GM03348 (cell line): Measurements from ENCODE around the gene HOMER2.
"Not testable (repeated sequence)": the region's sequence is repeated elsewhere in the genome, so short reads cannot be mapped to it uniquely, and the experiment has no call there.

Experiments used
- DNase-seq: peaks from one replicate; pipeline ENCODE4 v3.0.0; 2012; ENCODE audit warnings: low spot score

The HOMER2 gene

GRCh38 chr15:82952158-82953081 lies at the start of gene HOMER2:
Gene HOMER2 (minus strand): TSS chr15:82952720. CDS start chr15:82952535, 185 bp downstream.
- DNase-seq = peak; percentile 82

- not testable (repeated sequence) for DNase-seq
Measured at GRCh38 chr15:83000672-83001031, 48.1 kb upstream of the HOMER2 start.

- peak; percentile 68 for DNase-seq
Measured at GRCh38 chr15:82999905-83000671, 47.6 kb upstream of the HOMER2 start.

GRCh38 chr15:82999426-82999825 lies 46.9 kb upstream of the HOMER2 start:
- DNase-seq = no peak

- no peak for DNase-seq
Measured at GRCh38 chr15:82995938-82996337, 43.4 kb upstream of the HOMER2 start.

- DNase-seq = no peak
Measured at GRCh38 chr15:82995076-82995475, 42.6 kb upstream of the HOMER2 start.

- DNase-seq = no peak
Measured at GRCh38 chr15:82993144-82993543, 40.6 kb upstream of the HOMER2 start.

GRCh38 chr15:82992436-82992998 lies 40.0 kb upstream of the HOMER2 start:
- no peak for DNase-seq

- DNase-seq = no peak
Measured at GRCh38 chr15:82986442-82986780, 33.9 kb upstream of the HOMER2 start.

- DNase-seq = peak; percentile 93
Measured at GRCh38 chr15:82985688-82986441, 33.3 kb upstream of the HOMER2 start, which contains the start of gene RAMAC. Gene RAMAC (plus strand): TSS chr15:82986210. CDS start chr15:82989019, 2,809 bp downstream.

GRCh38 chr15:82980981-82981380 lies 28.5 kb upstream of the HOMER2 start:
- no peak for DNase-seq

GRCh38 chr15:82979726-82980125 lies 27.2 kb upstream of the HOMER2 start:
- DNase-seq = no peak

GRCh38 chr15:82978438-82978837 lies 25.9 kb upstream of the HOMER2 start:
- DNase-seq = no peak

- DNase-seq = no peak
Measured at GRCh38 chr15:82977076-82977475, 24.6 kb upstream of the HOMER2 start.

GRCh38 chr15:82972990-82973389 lies 20.5 kb upstream of the HOMER2 start:
- DNase-seq = no peak

GRCh38 chr15:82971218-82971984 lies 18.9 kb upstream of the HOMER2 start:
- no peak for DNase-seq

- DNase-seq = no peak
Measured at GRCh38 chr15:82970696-82971095, 18.2 kb upstream of the HOMER2 start.

- DNase-seq = no peak
Measured at GRCh38 chr15:82970078-82970686, 17.7 kb upstream of the HOMER2 start.

- no peak for DNase-seq
Measured at GRCh38 chr15:82969353-82969752, 16.8 kb upstream of the HOMER2 start.

- DNase-seq = peak; percentile 49
Measured at GRCh38 chr15:82968066-82968465, 15.5 kb upstream of the HOMER2 start.

GRCh38 chr15:82966671-82967071 lies 14.2 kb upstream of the HOMER2 start:
- no peak for DNase-seq
